HG03280 (cell line): ENCODE data around the gene P2RY8.
"Not testable (repeated sequence)": the region's sequence is repeated elsewhere in the genome, so short reads cannot be mapped to it uniquely, and the experiment has no call there.

Experiments
- ATAC-seq: cut with Tn5 transposase; IDR thresholded peaks from one replicate; pipeline ENCODE4 v1.9.1; 2021; ENCODE audit warnings: mild to moderate bottlenecking, moderate library complexity; ENCODE audit not compliant: unreplicated experiment

The P2RY8 gene

DNA sequence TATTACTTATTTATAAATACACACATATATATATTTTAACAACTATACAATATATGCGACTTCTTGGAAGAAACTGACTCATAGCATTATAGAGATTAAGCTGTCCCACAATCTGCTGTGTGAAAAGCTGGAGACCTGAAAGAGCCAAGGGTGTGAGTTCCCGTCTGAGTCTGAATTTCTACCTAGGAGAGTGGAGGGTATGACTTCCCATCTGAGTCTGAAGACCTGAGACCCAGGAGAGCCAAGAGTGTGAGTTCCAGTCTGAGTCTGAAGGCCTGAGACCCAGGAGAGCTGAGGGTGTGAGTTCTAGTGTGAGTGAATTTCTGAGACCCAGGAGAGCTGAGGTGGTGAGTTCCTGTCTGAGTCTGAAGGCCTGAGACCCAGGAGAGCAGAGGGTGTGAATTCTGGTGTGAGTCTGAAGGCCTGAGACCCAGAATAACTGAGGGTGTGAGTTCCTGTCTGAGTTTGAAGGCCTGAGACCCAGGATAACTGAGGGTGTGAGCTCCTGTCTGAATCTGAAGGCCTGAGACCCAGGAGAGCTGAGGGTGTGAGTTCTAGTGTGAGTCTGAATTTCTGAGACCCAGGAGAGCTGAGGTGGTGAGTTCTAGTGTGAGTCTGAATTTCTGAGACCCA, 8.9 kb upstream of the P2RY8 start:
- ATAC-seq, result no peak

DNA sequence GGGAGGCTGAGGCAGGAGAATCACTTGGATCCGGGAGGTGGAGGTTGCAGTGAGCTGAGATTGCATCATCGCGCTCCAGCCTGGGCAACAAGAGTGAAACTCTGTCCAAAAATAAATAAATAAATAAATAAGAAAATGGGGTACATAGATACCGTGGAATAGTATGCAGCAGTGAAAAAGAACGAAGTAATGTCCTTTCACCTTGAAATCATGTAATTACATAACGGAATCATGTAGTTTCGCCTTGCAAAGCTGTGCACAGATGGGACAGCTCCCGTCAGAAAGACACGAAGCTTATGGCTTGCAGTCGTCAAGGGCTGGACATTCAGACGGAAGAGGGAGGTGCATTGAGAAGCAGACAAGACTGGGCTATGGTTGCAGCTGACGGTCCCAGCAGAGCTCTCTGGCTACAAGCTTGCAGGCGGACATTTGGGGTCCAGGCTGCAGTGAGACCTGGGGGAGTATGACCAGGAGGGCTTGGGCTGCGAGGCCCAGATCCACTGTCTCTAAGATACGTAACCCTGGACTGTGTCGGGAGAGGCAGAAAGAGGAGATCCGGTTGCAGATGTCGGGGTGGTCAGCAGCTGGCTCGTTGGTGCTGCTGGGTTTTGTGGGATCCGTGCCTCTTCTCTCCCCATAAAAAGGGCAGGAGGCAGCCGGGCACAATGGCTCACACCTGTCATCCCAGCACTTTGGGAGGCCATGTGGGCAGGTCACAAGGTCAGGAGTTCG, 6.2 kb upstream of the P2RY8 start:
- ATAC-seq, result no peak

DNA sequence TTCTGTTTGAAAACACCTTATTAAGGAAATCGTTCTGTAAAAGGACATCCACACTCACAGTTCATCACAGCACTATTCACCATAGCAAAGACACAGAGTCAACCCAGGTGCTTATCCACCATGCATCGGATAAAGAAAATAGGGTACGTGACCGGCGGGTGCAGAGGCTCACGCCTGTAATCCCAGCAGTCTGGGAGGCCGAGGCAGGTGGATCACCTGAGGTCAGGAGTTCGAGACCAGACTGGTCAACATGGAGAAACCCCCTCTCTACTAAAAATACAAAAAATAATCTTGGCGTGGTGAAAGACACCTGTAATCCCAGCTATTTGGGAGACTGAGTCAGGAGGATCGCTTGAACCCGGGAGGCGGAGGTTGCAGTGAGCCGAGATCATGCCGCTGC, 2.2 kb upstream of the P2RY8 start:
- ATAC-seq, result not testable (repeated sequence)

- not testable (repeated sequence) for ATAC-seq
Observed at GRCh38 chrX:1537716-1538090, 718 bp upstream of the P2RY8 start.

- ATAC-seq, result no peak
Observed at GRCh38 chrX:1536712-1537030, 314 bp downstream of the P2RY8 start.

DNA sequence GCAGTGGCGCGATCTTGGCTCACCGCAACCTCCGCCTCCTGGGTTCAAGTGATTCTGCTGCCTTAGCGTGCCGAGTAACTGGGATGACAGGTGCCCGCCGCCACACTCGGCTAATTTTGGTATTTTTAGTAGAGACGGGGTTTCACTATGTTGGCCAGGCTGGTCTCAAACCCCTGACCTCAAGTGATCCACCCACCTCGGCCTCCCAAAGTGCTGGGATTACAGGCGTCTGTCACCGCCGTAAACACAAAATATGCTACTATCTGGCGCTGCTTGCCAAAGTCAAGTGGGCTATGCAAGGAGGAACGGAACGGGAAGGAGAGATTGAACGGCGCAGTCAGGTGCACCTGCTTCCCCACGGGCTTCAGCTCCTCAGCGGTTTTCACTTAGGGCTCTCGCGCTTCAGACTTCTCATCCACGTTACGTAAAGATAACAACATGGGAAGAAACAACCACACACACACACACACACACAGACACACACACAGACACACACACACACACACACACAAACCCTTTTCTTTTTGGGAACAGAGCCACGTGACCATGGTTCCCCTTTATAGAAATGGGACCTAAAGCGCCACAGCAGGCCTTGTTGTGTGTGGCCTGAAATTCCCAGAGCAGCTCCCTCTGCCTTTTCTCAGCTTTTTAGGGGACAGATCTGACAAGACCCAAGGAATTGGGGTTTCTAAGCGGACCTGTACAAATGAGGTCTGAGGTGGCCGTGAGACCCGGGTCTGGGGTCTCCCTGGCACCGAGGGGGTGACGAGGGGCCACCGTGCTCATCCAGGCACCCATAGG, 1.5 kb downstream of the P2RY8 start:
- no peak for ATAC-seq

GRCh38 chrX:1534301-1535168, 2.5 kb downstream of the P2RY8 start:
- peak; percentile 23 for ATAC-seq

DNA sequence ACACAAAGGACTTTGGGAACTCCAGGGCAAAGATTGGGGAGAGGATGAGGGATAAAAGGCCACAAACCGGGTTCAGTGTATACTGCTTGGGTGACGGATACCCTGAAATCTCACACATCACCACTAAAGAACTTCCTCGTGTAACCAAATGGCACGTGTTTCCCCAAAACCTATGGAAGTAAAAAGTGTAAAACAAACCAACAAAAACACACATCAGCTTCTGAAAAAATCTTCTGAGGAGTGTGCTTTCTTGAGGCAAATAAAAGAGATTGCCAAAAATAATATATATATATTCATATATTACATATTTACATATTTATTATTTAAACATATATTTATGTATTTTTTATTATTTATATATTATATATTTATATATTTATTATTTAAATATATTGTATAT, 3.9 kb downstream of the P2RY8 start:
- no peak for ATAC-seq

DNA sequence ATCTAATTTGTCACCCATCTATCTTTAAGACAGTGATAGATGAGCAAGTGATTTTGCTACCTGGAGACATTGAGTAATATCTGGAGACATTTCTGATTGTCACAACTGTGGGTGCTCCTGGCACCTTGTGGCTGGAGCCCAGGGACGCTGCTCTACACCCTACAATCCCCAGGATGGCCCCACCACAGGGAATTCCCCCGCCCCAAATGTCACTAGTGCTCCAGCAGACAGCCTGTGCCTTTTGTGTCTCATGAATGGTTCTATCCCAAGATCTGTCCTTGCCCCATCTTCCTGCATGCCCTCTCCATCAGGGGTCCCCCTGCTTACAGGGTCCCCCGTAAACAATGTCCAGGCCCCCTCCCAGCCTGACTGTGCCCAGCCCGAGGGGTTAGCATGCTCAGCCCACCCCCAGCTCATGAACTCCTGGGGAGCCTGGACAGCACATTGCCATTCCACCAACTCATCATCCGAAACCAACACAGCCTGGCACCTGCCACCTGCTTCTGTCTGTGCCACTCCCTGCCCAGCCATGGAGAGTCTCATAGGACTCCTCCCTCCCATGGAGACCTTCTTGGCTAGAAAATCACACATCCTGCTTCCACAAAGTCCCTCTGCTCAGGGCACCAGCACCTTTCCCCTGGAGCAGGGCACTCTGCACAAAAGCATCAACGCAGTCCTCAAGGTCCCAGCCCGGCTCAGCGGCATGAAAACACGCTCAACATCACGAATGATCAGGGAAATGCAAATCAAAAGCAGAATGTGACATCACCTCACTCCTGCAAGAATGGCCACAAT, 5.7 kb downstream of the P2RY8 start:
- no peak for ATAC-seq

DNA sequence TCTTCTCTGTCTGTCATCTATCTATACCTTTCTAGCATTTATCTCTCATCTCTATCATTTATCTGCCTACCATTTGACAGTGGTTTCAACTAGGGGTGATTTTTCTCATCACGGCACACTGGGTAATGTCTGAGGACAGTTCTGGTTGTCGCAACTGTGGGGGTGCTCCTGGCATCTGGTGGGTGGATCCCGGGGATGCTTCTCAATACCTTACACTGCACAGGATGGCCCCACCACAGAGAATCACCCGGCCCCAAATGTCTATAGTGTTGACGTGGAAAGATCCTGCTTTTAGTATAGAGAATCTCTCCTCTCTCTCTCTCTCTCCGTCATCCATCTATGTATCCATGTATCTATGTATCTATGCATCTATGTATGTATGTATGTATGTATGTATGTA, 7.2 kb downstream of the P2RY8 start:
- ATAC-seq, result no peak

- no peak for ATAC-seq
Observed at GRCh38 chrX:1529328-1529727, 7.7 kb downstream of the P2RY8 start.

DNA sequence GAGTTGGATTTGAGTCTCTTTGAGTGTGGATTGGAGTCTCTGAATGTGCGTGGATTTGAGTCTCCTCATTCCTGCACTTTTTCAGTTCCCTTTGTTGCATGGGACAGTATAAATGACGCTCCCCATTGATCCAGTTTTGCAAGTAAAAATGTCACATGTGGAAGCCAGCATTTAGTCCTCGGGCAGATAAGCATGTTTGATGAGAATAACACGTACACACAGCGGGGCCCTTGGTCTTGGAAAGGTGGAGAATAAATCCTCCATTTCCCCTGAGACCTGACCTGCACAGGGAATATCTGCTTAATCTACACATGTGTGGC, 8.1 kb downstream of the P2RY8 start:
- ATAC-seq, result no peak

- no peak for ATAC-seq
Observed at GRCh38 chrX:1528186-1528883, 8.7 kb downstream of the P2RY8 start.

DNA sequence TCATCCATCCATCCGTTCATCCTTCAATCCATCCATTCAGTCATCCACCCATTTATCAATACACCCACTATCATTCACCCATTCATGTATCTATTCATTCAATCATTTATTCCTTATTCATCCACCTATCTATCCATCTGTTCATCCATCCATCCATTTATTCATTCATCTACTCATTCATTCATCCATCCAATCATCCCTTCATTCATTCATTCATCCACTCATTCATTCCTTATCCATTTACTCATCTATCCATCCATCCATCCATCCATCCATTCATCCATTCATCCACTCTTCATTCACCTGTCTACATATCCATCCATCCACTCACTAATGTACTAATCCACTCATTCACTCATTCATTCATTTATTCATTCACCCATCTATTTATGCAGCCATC, 9.5 kb downstream of the P2RY8 start:
- no peak for ATAC-seq

DNA sequence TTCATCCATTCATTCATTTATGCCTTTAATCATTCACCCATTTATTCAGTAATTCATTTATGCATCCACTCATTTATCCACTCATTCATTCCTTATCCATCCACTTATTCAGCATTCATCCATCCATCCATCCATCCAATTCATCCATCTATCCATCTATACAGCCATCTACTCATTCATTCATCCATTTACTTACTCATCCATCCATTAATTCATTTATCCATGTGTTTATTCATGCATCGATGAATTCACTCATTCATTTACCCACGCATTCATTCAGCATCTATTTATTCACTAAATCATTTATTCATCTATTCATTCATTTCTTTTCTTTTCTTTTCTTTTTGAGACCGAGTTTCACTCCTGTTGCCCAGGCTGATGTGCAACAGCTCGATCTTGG, 10.4 kb downstream of the P2RY8 start:
- ATAC-seq, result no peak

- ATAC-seq, result no peak
Observed at GRCh38 chrX:1525583-1526355, 11.2 kb downstream of the P2RY8 start.

DNA sequence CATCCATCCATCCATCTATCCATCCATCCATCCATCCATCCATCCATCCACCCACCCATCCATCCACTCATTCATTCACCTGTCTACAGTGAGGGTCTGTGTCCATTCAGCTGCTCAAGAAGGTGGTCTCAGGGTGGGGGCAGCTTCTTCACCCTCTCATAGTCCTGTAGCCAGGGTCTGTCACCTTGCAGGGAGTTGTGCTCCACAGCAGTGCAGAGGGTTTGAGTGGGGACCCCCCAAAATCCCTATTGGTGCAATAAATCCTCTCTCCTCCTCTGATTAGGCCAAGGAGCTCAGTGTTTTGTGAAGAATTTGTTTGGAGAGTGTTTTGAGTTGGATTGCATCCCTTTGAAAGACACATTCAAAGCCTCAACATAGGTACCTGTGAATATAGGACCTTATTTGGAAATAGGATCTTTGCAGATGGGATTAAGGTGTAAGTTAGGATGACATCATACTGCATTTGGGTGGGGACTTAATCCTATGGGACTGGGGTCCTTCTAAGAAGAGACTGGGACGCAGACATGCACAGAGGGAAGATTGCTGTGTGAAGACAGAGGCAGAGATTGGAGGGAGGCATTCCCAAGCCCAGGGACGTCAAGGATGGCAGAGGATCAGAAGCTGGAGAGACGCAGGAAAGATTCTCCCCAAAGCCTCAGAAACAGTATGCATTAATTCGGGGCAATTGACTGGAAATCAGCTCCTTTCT, 12.0 kb downstream of the P2RY8 start:
- no peak for ATAC-seq

DNA sequence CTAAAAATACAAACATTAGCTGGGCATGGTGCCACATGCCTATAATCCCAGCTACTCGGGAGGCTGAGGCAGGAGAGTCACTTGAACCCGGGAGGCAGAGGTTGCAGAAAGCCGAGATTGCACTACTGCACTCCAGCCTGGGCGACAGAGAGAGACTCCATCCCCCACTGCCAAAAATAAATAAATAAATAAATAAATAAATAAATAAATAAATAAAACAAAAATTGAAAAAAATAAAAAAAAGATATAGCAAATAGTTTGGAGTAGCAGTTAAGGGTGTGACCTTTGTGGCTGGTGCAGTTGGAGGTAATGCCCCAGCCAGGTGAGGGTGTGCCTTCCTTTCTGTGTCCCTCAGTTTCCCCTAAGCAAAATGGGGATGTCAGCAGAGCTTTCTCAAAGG, 14.1 kb downstream of the P2RY8 start:
- not testable (repeated sequence) for ATAC-seq
